ENCODE data around the gene BABAM2. TPM values are rescaled to one million over a fixed set of nuclear protein-coding genes. Genes with fewer than 3 reads are reported as not detected.

Gene BABAM2
- total and polyA plus RNA-seq, 2 experiments from 2014 or later, result 17.8 to 21.5 TPM

DNA sequence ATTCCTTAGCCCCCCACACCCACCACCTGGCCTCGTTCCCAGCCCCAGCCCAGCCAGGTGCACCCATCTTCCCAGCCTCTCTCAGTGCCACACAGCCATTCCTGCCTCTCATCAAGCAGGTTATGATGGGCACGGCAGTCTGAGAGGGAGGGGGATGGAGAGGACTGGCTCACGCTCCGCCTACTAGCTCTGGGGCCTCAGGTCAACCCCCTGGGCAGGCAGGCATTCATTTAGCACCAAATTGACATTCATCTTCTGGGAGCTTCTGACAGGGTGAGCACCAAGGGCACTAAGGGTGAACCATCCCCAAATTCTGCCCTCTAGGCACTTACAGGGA lies 435.9 kb downstream of the BABAM2 start:
- H3K36me3 ChIP-seq (ENCODE audit: insufficient read depth), result no peaks in the 10 kb centered on the region
- Mint-ChIP-seq H3K27me3 (ENCODE audit: insufficient read depth, low read depth, poor library complexity) (peaks cover 5% of the 10 kb centered on the region), H3K9me3 (no peaks in the 10 kb centered on the region), H3K4me3 (no peak overlapping the region), H3K36me3 (ENCODE audit: low read depth) (no peaks in the 10 kb centered on the region), H3K27ac (no peak overlapping the region), H3K4me1 (peaks cover 33% of the 10 kb centered on the region)
- no peak; the same call in 2 of the 3 replicates for ATAC-seq
- no peaks in the 10 kb centered on the region for H3K27me3 ChIP-seq (ENCODE audit: insufficient read depth)
- no peaks in the 10 kb centered on the region for H4K20me1 ChIP-seq (replicated peaks; ENCODE audit: insufficient read depth)
- no peak overlapping the region for H3K27ac ChIP-seq (ENCODE audit: low read depth)
- no peak overlapping the region for H2AFZ ChIP-seq
- DNase-seq (ENCODE audit: low spot score), result no peak
- H3K4me2 ChIP-seq, result no peak overlapping the region
- no peak for TF ChIP-seq EZH2 (IDR thresholded peaks at IDR 0.05; ENCODE audit: low read depth, unreplicated experiment)
- TF ChIP-seq ZNF331 (CRISPR knock-in tag; IDR thresholded peaks at IDR 0.05; ENCODE audit: low read depth), result no peak
- no peak for TF ChIP-seq JUNB (IDR thresholded peaks at IDR 0.05; ENCODE audit: unreplicated experiment)
- TF ChIP-seq ZNF114 (CRISPR knock-in tag; IDR thresholded peaks at IDR 0.05), result no peak
- TF ChIP-seq CREB1 (CRISPR knock-in tag; IDR thresholded peaks at IDR 0.05; ENCODE audit: low read depth), result no peak
- TF ChIP-seq ZNF462 (CRISPR knock-in tag; IDR thresholded peaks at IDR 0.05), result no peak
- TF ChIP-seq, protein P1, sequence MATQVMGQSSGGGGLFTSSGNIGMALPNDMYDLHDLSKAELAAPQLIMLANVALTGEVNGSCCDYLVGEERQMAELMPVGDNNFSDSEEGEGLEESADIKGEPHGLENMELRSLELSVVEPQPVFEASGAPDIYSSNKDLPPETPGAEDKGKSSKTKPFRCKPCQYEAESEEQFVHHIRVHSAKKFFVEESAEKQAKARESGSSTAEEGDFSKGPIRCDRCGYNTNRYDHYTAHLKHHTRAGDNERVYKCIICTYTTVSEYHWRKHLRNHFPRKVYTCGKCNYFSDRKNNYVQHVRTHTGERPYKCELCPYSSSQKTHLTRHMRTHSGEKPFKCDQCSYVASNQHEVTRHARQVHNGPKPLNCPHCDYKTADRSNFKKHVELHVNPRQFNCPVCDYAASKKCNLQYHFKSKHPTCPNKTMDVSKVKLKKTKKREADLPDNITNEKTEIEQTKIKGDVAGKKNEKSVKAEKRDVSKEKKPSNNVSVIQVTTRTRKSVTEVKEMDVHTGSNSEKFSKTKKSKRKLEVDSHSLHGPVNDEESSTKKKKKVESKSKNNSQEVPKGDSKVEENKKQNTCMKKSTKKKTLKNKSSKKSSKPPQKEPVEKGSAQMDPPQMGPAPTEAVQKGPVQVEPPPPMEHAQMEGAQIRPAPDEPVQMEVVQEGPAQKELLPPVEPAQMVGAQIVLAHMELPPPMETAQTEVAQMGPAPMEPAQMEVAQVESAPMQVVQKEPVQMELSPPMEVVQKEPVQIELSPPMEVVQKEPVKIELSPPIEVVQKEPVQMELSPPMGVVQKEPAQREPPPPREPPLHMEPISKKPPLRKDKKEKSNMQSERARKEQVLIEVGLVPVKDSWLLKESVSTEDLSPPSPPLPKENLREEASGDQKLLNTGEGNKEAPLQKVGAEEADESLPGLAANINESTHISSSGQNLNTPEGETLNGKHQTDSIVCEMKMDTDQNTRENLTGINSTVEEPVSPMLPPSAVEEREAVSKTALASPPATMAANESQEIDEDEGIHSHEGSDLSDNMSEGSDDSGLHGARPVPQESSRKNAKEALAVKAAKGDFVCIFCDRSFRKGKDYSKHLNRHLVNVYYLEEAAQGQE (IDR thresholded peaks at IDR 0.05; ENCODE audit: unreplicated experiment), result no peak
- TF ChIP-seq, protein P2, sequence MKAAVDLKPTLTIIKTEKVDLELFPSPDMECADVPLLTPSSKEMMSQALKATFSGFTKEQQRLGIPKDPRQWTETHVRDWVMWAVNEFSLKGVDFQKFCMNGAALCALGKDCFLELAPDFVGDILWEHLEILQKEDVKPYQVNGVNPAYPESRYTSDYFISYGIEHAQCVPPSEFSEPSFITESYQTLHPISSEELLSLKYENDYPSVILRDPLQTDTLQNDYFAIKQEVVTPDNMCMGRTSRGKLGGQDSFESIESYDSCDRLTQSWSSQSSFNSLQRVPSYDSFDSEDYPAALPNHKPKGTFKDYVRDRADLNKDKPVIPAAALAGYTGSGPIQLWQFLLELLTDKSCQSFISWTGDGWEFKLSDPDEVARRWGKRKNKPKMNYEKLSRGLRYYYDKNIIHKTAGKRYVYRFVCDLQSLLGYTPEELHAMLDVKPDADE (IDR thresholded peaks at IDR 0.05), result no peak
- TF ChIP-seq NANOG (IDR thresholded peaks at IDR 0.05; ENCODE audit: borderline replicate concordance), result no peak
- TF ChIP-seq CTCF (conservative IDR thresholded peaks at IDR 0.05; ENCODE audit: low read depth in 2 of 2), result no peak
- TF ChIP-seq POLR2AphosphoS5 (IDR thresholded peaks at IDR 0.05; ENCODE audit: low read depth), result no peak
- TF ChIP-seq EZH2phosphoT487 (IDR thresholded peaks at IDR 0.05; ENCODE audit: unreplicated experiment), result no peak
- no peak for TF ChIP-seq STAT1 (IDR thresholded peaks at IDR 0.05; ENCODE audit: unreplicated experiment)
- no peak overlapping the region for H3K4me3 ChIP-seq
- no peaks in the 10 kb centered on the region for H3K9me2 ChIP-seq (ENCODE audit: insufficient read depth)
- peaks cover 9% of the 10 kb centered on the region; the same call in 1 of the 2 replicates for H3K4me1 ChIP-seq (ENCODE audit: insufficient read depth)
- H3F3A ChIP-seq (replicated peaks; ENCODE audit: low read depth), result no peaks in the 10 kb centered on the region
- H3K79me2 ChIP-seq (replicated peaks; ENCODE audit: insufficient read depth), result no peaks in the 10 kb centered on the region
